GM12864 (cell line): Measurements from ENCODE around the gene OR6C2.
"Not testable (repeated sequence)": the region's sequence is repeated elsewhere in the genome, so short reads cannot be mapped to it uniquely, and the experiment has no call there.

ENCODE experiments used
- DNase-seq: peaks from one replicate; pipeline ENCODE4 v3.0.0-alpha.2; 2011; ENCODE audit warnings: low read depth
- H3K4me3 ChIP-seq: 2 replicates; pipeline ENCODE4 v1.5.1; 2011; ENCODE audit warnings: mild to moderate bottlenecking, low read depth, low read length, control low read depth
- CTCF ChIP-seq: IDR thresholded peaks from 2 replicates; pipeline ENCODE4 v1.5.1; 2011; ENCODE audit warnings: low read depth, mild to moderate bottlenecking, moderate library complexity, low read length, control low read depth, inconsistent platforms; ENCODE audit errors: missing control alignments

OR6C2 gene

GRCh38 chr12:55443776-55444175 lies at the start of gene OR6C2:
Gene OR6C2, plus strand, starts transcription at chr12:55444076. Its CDS starts 8,138 bp downstream, at chr12:55452214.
- H3K4me3 ChIP-seq: no peak within 1 kb of the TSS
- no peak for TF ChIP-seq CTCF
- no peak for DNase-seq

- DNase-seq: no peak
- H3K4me3 ChIP-seq: no peak overlapping the region
- TF ChIP-seq CTCF: no peak
Measured at GRCh38 chr12:55396326-55396725, 47.5 kb upstream of the OR6C2 start.

DNA sequence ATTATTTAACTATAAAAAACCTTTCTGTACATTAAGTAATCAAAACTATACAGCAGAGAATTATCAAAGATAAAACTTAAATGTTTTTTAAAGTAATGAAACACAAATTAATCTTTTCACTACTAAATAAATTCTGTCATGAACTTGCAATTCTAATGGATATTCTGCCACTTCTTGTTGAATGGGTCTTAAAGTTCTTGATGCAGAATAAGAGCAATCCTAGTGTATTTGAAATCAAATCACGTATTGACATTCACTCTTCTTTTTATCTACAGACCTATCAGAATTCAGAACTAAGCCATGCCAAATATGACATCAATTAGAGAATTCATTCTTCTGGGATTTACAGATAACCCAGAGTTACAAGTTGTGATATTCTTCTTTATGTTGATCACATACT lies 43.6 kb upstream of the OR6C2 start, which contains the start of gene OR6C65:
TSS of gene OR6C65 (plus strand) at position 301 of the 400 bp plus-strand sequence. CDS start at position 301, 0 bp downstream.
- H3K4me3 ChIP-seq: no peak within 1 kb of the TSS
- no peak for DNase-seq
- no peak for TF ChIP-seq CTCF

DNA sequence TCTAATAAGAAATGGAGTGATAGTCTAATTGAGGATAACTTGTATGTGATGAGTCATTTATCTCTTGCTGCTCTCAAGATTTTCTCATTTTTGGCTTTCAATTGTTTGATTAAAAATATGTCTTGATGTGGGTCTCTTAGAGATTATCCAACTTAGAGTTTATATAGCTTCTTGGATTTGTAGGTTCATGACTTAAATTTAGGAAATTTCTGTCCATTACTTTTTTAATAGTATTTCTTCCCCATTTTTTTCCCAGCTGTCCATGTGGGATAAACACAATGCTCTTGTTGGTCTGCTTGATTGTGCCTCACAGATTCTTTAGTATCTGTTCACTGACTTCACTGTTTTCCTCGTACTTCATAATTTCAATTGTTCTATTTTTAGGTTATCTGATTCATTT lies 36.0 kb upstream of the OR6C2 start:
- H3K4me3 ChIP-seq: no peak overlapping the region
- no peak for TF ChIP-seq CTCF
- DNase-seq: no peak

DNA sequence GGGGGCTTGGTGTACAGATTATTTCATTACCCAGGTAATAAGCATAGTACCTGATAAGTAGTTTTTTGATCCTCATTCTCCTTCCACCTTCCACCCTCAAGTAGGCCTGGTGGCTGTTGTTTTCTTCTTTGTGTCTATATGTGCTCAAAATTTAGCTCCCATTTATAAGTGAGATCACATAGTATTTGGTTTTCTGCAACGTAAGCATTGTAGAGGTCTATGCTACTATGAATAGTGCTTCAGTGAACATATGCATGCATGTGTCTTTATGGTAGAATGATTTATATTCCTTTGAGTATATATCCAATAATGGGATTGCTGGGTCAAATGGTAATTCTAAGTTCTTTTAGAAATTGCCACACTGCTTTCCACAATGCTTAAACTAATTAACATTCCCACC lies 34.7 kb upstream of the OR6C2 start:
- H3K4me3 ChIP-seq, DNase-seq: not testable (repeated sequence)

DNA sequence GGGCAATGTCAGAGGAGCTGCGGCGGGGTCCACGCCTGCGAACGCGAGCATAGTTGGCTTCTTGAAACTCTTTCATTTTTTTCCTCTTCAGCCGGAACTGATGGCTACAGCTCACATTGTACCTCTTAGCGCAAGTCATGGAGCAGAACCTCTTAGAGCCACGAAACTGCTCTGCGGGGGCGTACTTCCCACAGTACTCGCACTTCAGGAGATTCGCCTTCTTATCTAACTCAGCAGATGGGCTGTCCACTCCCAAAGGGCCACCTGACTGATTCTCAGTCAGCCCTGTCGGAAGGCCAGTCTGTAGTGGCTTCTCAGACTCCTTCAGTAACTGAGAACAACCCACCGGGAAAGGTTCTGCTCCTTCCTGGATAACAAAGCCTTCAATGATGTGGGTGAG lies 31.7 kb upstream of the OR6C2 start:
- not testable (repeated sequence) for H3K4me3 ChIP-seq, DNase-seq

DNA sequence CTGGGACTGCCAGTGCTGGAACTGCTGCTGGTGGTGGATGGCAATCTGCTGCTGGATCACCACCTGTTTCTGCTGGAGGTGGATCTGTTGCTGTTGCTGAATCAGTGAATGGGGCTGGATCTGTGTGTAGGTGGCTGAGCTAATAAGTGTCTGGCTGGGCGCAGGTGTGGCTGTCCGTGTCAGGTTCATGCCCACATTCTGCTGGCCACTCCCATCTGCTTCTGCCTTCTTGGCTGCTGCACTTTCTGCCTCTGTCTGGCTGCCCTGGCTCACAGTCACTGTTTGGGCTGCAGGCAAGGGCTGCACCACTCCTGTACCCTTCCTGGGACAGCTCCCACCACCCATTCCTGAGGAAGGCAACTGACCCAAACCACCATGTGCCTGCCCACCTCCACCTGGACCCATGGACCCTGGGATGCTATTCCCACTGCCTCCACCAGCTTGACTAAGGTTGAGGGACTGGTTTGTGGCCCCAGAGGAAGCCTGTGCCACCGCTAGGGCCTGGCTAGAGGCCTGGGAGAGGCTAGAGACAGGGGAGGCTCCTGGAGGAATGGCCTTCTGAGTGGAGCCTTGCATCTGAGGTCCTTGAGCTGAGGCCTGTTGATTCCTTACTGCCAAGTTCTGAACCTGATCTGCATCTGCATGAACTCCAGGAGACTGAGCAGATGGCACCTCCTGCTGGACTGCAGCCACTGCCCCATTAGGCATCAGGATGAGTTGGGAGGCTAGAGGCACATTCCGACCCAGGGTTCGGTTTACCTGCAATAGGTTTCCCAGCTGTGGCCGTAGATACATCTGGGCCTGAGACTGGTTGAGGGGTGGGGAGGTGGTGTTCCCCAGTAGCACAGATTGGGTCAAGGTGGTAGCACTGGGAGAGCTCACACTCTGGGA lies 30.1 kb upstream of the OR6C2 start:
- not testable (repeated sequence) for DNase-seq, H3K4me3 ChIP-seq

- H3K4me3 ChIP-seq, DNase-seq: not testable (repeated sequence)
Measured at GRCh38 chr12:55414396-55414823, 29.5 kb upstream of the OR6C2 start.

- not testable (repeated sequence) for DNase-seq, H3K4me3 ChIP-seq
Measured at GRCh38 chr12:55414889-55415288, 29.0 kb upstream of the OR6C2 start.

- H3K4me3 ChIP-seq: no peak overlapping the region
- no peak for TF ChIP-seq CTCF
- no peak for DNase-seq
Measured at GRCh38 chr12:55416961-55417360, 26.9 kb upstream of the OR6C2 start.
